NCI-H2196 treated with DMSO at 0.1 percent for 48 hours (cell line): ENCODE results near the gene DOK5.

Source experiments
- DNase-seq: peaks from one replicate; lab custom pipeline; 2025; ENCODE audit not compliant: unreplicated experiment; lab: John Stamatoyannopoulos, UW

The DOK5 gene

GRCh38 chr20:54557806-54558590 lies 82.6 kb downstream of the DOK5 start:
- DNase-seq, result no peak

- no peak for DNase-seq
Measured at GRCh38 chr20:54559890-54560289, 84.5 kb downstream of the DOK5 start.

GRCh38 chr20:54560357-54560756 lies 85.0 kb downstream of the DOK5 start:
- DNase-seq, result no peak

GRCh38 chr20:54565255-54565654 lies 89.9 kb downstream of the DOK5 start:
- DNase-seq, result no peak

GRCh38 chr20:54566031-54566688 lies 90.8 kb downstream of the DOK5 start:
- no peak for DNase-seq

- DNase-seq, result no peak
Measured at GRCh38 chr20:54570561-54570960, 95.2 kb downstream of the DOK5 start.

GRCh38 chr20:54572665-54573435 lies 97.5 kb downstream of the DOK5 start:
- DNase-seq, result no peak

GRCh38 chr20:54573838-54574237 lies 98.4 kb downstream of the DOK5 start:
- DNase-seq, result no peak

- no peak for DNase-seq
Measured at GRCh38 chr20:54576518-54576917, 101.1 kb downstream of the DOK5 start.

GRCh38 chr20:54577637-54578036 lies 102.2 kb downstream of the DOK5 start:
- DNase-seq, result no peak

- DNase-seq, result no peak
Measured at GRCh38 chr20:54585217-54585616, 109.8 kb downstream of the DOK5 start.

- no peak for DNase-seq
Measured at GRCh38 chr20:54587408-54587807, 112.0 kb downstream of the DOK5 start.

GRCh38 chr20:54589402-54590030 lies 114.1 kb downstream of the DOK5 start:
- DNase-seq, result no peak

GRCh38 chr20:54590856-54591255 lies 115.5 kb downstream of the DOK5 start:
- no peak for DNase-seq

GRCh38 chr20:54596651-54597050 lies 121.3 kb downstream of the DOK5 start:
- DNase-seq, result no peak

GRCh38 chr20:54598352-54598751 lies 123.0 kb downstream of the DOK5 start:
- DNase-seq, result no peak

GRCh38 chr20:54600634-54601033 lies 125.2 kb downstream of the DOK5 start:
- DNase-seq, result no peak

GRCh38 chr20:54601831-54602515 lies 126.6 kb downstream of the DOK5 start:
- no peak for DNase-seq

GRCh38 chr20:54605319-54605718 lies 129.9 kb downstream of the DOK5 start:
- no peak for DNase-seq

- DNase-seq, result no peak
Measured at GRCh38 chr20:54606380-54606779, 131.0 kb downstream of the DOK5 start.
